HepG2 (cell line): Measurements from ENCODE around the gene MRE11. TPM values are rescaled to one million over a fixed set of nuclear protein-coding genes. Genes with fewer than 3 reads are reported as not detected.

Experiments used
- CHD2 ChIP-seq: IDR thresholded peaks from 2 replicates; pipeline ENCODE4 v1.6.1; 2011; ENCODE audit warnings: low read depth, low read length, improper control_type of control experiment
- ELF1 ChIP-seq: sonication (generic); formaldehyde crosslinking; IDR thresholded peaks from 2 replicates; pipeline ENCODE4 v1.4.0; 2020; ENCODE audit warnings: missing genetic modification reagents
- GATAD1 ChIP-seq: IDR thresholded peaks from 2 replicates; pipeline ENCODE4 v1.6.1; 2016; ENCODE audit warnings: missing genetic modification reagents, missing compliant biosample characterization
- KAT7 ChIP-seq: IDR thresholded peaks from 2 replicates; pipeline ENCODE4 v1.6.1; 2018; ENCODE audit warnings: borderline replicate concordance, missing compliant biosample characterization
- REPIN1 ChIP-seq: sonication (generic); formaldehyde crosslinking; IDR thresholded peaks from 2 replicates; pipeline ENCODE4 v1.8.0; 2022; ENCODE audit warnings: missing genetic modification reagents, low read depth, mild to moderate bottlenecking, borderline replicate concordance
- ZFY ChIP-seq: sonication (generic); formaldehyde crosslinking; IDR thresholded peaks from 2 replicates; pipeline ENCODE4 v1.4.0; 2020; ENCODE audit warnings: missing genetic modification reagents
- ZNF567 ChIP-seq: sonication (generic); formaldehyde crosslinking; IDR thresholded peaks from 2 replicates; pipeline ENCODE4 v1.8.1; 2023; ENCODE audit warnings: mild to moderate bottlenecking, missing genetic modification reagents, borderline replicate concordance
- ZNF724P ChIP-seq: sonication (generic); formaldehyde crosslinking; IDR thresholded peaks from 2 replicates; pipeline ENCODE4 v1.8.0; 2022; ENCODE audit warnings: missing genetic modification reagents, borderline replicate concordance
- ZSCAN9 ChIP-seq: IDR thresholded peaks from 2 replicates; pipeline ENCODE4 v1.6.1; 2016; ENCODE audit warnings: borderline replicate concordance
- polyA plus RNA-seq, 8 experiments: library from polyadenylated mRNA; depleted of rRNA in 3 of 8; stranded (reverse) in 7 of 8; unstranded in 1 of 8; fragments of >200 nt; fragmentation: Illumina TruSeq in 4 of 8; extraction: Trizol in 4 of 8; gene quantifications; 2 replicates each; pipeline versions ENCODE4 v1.2.1 to v1.2.3, GENCODE V29; 2011 to 2016; ENCODE audit warnings: low read depth in 4 of 8, missing spikeins in 1 of 8, mixed read lengths in 1 of 8; ENCODE audit not compliant: insufficient read depth in 1 of 8
- total RNA-seq, 5 experiments: library from RNA; depleted of rRNA; stranded (reverse); fragments of >200 nt; fragmentation: Illumina TruSeq; extraction: Trizol; gene quantifications; 2 replicates each; pipeline ENCODE4 v1.2.3, GENCODE V29; 2016; ENCODE audit warnings: low read depth in 1 of 5
- TF ChIP-seq, protein P1 (sequence below), 2 experiments: fragments of 450-650 bp in 1 of 2; sonication (generic) in 1 of 2; formaldehyde crosslinking in 1 of 2; IDR thresholded peaks; 2 replicates each; pipeline versions ENCODE4 v1.6.1 to v1.8.0; 2016 to 2022; ENCODE audit warnings: antibody characterized with exemption in 1 of 2, mild to moderate bottlenecking in 1 of 2, missing genetic modification reagents in 1 of 2
- TF ChIP-seq, protein P2 (sequence below): sonication (generic); formaldehyde crosslinking; IDR thresholded peaks from 2 replicates; pipeline ENCODE4 v1.5.1; 2020; ENCODE audit warnings: missing genetic modification reagents, mild to moderate bottlenecking, borderline replicate concordance
- TF ChIP-seq, protein P3 (sequence below): sonication (generic); formaldehyde crosslinking; IDR thresholded peaks from 2 replicates; pipeline ENCODE4 v1.5.0; 2020; ENCODE audit warnings: missing genetic modification reagents
- TF ChIP-seq, protein P4 (sequence below): IDR thresholded peaks from 2 replicates; pipeline ENCODE4 v1.6.1; 2016; ENCODE audit warnings: low read depth

MRE11 gene
- total and polyA plus RNA-seq, 2 of the 13 experiments (the other 11 are each of a cell fraction or from before 2014, with no cell fraction given): 7.2 to 37.3 TPM

DNA sequence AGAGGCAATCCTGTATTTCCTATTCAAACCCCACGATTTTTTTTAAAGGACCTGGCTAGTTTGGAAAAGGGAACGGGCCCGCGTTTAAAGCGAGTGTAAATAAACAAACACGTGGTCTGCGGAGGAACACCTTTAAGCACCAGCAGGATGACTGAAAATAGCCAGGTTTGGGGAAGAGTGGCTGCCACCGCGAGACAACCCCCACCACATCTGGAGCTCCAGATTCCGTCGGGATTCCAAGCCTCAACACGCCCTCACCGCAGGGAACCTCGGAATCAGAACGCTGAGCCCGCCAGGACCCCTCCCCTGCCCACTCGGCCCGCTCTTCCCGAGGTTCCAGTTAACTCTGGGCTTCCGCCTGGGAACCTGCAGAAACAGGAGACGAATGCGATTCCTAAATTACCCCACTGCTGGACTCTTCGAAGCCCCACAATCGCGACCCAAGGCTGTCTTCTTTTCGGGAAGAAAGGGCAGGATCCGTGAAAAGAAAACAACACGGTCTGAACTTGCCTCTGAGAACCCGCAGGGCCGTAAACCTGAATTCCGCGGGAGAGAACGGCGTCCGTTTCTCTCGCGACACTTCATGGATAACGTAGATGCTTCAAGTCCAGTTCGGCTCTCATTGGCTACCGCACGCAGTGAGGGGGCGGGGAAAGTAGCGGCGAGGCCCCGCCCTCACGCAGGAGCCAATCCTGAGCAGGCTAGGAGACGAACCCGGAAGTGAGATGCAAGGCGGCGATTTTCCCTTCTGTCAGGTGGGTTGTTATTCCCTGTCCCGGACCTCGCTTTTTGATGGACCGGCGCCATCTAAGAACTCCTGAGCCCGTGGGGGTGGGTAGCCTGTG lies at the start of gene MRE11, which contains the start of gene ANKRD49 (continued):
- TF ChIP-seq GATAD1 (CRISPR knock-in tag): peak; percentile 87
- TF ChIP-seq, protein P1, sequence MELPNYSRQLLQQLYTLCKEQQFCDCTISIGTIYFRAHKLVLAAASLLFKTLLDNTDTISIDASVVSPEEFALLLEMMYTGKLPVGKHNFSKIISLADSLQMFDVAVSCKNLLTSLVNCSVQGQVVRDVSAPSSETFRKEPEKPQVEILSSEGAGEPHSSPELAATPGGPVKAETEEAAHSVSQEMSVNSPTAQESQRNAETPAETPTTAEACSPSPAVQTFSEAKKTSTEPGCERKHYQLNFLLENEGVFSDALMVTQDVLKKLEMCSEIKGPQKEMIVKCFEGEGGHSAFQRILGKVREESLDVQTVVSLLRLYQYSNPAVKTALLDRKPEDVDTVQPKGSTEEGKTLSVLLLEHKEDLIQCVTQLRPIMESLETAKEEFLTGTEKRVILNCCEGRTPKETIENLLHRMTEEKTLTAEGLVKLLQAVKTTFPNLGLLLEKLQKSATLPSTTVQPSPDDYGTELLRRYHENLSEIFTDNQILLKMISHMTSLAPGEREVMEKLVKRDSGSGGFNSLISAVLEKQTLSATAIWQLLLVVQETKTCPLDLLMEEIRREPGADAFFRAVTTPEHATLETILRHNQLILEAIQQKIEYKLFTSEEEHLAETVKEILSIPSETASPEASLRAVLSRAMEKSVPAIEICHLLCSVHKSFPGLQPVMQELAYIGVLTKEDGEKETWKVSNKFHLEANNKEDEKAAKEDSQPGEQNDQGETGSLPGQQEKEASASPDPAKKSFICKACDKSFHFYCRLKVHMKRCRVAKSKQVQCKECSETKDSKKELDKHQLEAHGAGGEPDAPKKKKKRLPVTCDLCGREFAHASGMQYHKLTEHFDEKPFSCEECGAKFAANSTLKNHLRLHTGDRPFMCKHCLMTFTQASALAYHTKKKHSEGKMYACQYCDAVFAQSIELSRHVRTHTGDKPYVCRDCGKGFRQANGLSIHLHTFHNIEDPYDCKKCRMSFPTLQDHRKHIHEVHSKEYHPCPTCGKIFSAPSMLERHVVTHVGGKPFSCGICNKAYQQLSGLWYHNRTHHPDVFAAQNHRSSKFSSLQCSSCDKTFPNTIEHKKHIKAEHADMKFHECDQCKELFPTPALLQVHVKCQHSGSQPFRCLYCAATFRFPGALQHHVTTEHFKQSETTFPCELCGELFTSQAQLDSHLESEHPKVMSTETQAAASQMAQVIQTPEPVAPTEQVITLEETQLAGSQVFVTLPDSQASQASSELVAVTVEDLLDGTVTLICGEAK (IDR thresholded peaks at IDR 0.05): no peak
- TF ChIP-seq, protein P1 (CRISPR knock-in tag; IDR thresholded peaks at IDR 0.05): no peak
- TF ChIP-seq ELF1: peak; percentile 97
- TF ChIP-seq KAT7 (CRISPR knock-in tag): 0 out of 2 replicates have a peak, but pooled peaks have one; percentile 49
- peak; percentile 36; the same call in 1 of the 2 replicates for TF ChIP-seq ZNF567
- TF ChIP-seq, protein P2, sequence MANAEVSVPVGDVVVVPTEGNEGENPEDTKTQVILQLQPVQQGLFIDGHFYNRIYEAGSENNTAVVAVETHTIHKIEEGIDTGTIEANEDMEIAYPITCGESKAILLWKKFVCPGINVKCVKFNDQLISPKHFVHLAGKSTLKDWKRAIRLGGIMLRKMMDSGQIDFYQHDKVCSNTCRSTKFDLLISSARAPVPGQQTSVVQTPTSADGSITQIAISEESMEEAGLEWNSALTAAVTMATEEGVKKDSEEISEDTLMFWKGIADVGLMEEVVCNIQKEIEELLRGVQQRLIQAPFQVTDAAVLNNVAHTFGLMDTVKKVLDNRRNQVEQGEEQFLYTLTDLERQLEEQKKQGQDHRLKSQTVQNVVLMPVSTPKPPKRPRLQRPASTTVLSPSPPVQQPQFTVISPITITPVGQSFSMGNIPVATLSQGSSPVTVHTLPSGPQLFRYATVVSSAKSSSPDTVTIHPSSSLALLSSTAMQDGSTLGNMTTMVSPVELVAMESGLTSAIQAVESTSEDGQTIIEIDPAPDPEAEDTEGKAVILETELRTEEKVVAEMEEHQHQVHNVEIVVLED (CRISPR knock-in tag): peak; percentile 82; the same call in 1 of the 2 replicates
- 0 out of 2 replicates have a peak, but pooled peaks have one; percentile 42 for TF ChIP-seq REPIN1 (CRISPR knock-in tag)
- peak; percentile 92 for TF ChIP-seq CHD2
- TF ChIP-seq, protein P3, sequence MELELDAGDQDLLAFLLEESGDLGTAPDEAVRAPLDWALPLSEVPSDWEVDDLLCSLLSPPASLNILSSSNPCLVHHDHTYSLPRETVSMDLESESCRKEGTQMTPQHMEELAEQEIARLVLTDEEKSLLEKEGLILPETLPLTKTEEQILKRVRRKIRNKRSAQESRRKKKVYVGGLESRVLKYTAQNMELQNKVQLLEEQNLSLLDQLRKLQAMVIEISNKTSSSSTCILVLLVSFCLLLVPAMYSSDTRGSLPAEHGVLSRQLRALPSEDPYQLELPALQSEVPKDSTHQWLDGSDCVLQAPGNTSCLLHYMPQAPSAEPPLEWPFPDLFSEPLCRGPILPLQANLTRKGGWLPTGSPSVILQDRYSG (CRISPR knock-in tag): 0 out of 2 replicates have a peak, but pooled peaks have one; percentile 24
- no peak for TF ChIP-seq ZNF724P (CRISPR knock-in tag)
- TF ChIP-seq, protein P4, sequence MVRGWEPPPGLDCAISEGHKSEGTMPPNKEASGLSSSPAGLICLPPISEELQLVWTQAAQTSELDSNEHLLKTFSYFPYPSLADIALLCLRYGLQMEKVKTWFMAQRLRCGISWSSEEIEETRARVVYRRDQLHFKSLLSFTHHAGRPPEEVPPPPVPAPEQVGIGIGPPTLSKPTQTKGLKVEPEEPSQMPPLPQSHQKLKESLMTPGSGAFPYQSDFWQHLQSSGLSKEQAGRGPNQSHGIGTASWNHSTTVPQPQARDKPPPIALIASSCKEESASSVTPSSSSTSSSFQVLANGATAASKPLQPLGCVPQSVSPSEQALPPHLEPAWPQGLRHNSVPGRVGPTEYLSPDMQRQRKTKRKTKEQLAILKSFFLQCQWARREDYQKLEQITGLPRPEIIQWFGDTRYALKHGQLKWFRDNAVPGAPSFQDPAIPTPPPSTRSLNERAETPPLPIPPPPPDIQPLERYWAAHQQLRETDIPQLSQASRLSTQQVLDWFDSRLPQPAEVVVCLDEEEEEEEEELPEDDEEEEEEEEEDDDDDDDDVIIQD (CRISPR knock-in tag): peak; percentile 96; the same call in 1 of the 2 replicates
- TF ChIP-seq ZSCAN9: peak; percentile 41; the same call in 1 of the 2 replicates
- TF ChIP-seq ZFY (CRISPR knock-in tag): peak; percentile 94
